Panc1 (cell line): ENCODE measurements around the gene GUCY2C. TPM values are rescaled to one million over a fixed set of nuclear protein-coding genes. Genes with fewer than 3 reads are reported as not detected.
"Not testable (repeated sequence)": the region's sequence is repeated elsewhere in the genome, so short reads cannot be mapped to it uniquely, and the experiment has no call there.

Experiments
- ATAC-seq: fragments of 200-7000 bp; cut with Tn5 transposase; 2 replicates; pipeline ENCODE4 v1.9.1; 2020; ENCODE audit warnings: mild to moderate bottlenecking, moderate library complexity
- BruUV-seq: library from RNA; stranded (reverse); fragments of 400-500 nt; replicated peaks from 2 replicates; lab custom pipeline; 2021; lab: Mats Ljungman, UMichigan
- CTCF ChIA-PET: fragments of 300-600 bp; sonication (Branson Sonifier 250); formaldehyde crosslinking; loops from one replicate; lab custom pipeline; 2022; ENCODE audit warnings: antibody characterized with exemption; lab: Charles Lee
- POLR2A ChIA-PET: fragments of 300-600 bp; sonication (Branson Sonifier 250); formaldehyde crosslinking; loops from one replicate; lab custom pipeline; 2022; ENCODE audit warnings: antibody characterized with exemption; lab: Charles Lee
- DNase-seq: peaks from one replicate; pipeline ENCODE4 v3.0.0-alpha.2; 2010; ENCODE audit warnings: low read depth, low spot score
- H3K27ac ChIP-seq: 2 replicates; pipeline ENCODE4 v1.5.1; 2011; ENCODE audit warnings: mild to moderate bottlenecking, low read length, inconsistent platforms
- H3K27me3 ChIP-seq: fragments of 200-500 bp; sonication (Bioruptor generic); 2 replicates; pipeline ENCODE4 v1.6.0; 2014; ENCODE audit warnings: low read length, inconsistent platforms; ENCODE audit not compliant: control insufficient read depth, insufficient read depth
- H3K36me3 ChIP-seq: fragments of 200-500 bp; sonication (Bioruptor generic); 2 replicates; pipeline ENCODE4 v1.5.1; 2014; ENCODE audit warnings: inconsistent platforms, mild to moderate bottlenecking, low read length, moderate library complexity; ENCODE audit not compliant: control insufficient read depth, insufficient read depth
- H3K4me1 ChIP-seq: 2 replicates; pipeline ENCODE4 v1.5.1; 2011; ENCODE audit warnings: inconsistent platforms, mild to moderate bottlenecking, low read length, moderate library complexity; ENCODE audit not compliant: control insufficient read depth, insufficient read depth
- H3K4me3 ChIP-seq, 2 experiments: 2 replicates each; pipeline ENCODE4 v1.5.1; 2011 to 2012; ENCODE audit warnings: low read depth in 2 of 2, low read length in 2 of 2, mild to moderate bottlenecking in 2 of 2, inconsistent platforms in 1 of 2, moderate library complexity in 1 of 2
- H3K9me3 ChIP-seq: fragments of 200-500 bp; sonication (Bioruptor generic); 2 replicates; pipeline ENCODE4 v1.5.1; 2014; ENCODE audit warnings: low read depth, mild to moderate bottlenecking, inconsistent platforms, low read length, moderate library complexity; ENCODE audit not compliant: control insufficient read depth, insufficient read depth
- POLR2AphosphoS5 ChIP-seq: IDR thresholded peaks from 2 replicates; pipeline ENCODE4 v1.6.1; 2012; ENCODE audit warnings: mild to moderate bottlenecking, low read depth, low read length, moderate library complexity
- SIN3A ChIP-seq: IDR thresholded peaks from 2 replicates; pipeline ENCODE4 v1.6.1; 2012; ENCODE audit warnings: low read depth, mild to moderate bottlenecking, low read length, moderate library complexity, borderline replicate concordance; ENCODE audit not compliant: insufficient read depth
- TCF7L2 ChIP-seq: IDR thresholded peaks from 2 replicates; pipeline ENCODE4 v1.6.1; 2011; ENCODE audit warnings: mild to moderate bottlenecking, low read depth, low read length, inconsistent platforms
- in situ Hi-C: cut with HindIII; loops from 2 replicates; pipeline ENCODE4 v1.10.0; 2016; ENCODE audit warnings: low sequenced_read_pairs, low pct_unique_long_range_greater_than_20kb
- intact Hi-C: fragments of 100-400 bp; cut with micrococcal nuclease; formaldehyde crosslinking; loops from one replicate; pipeline ENCODE4 v1.10.0; 2022; ENCODE audit not compliant: unreplicated experiment
- total RNA-seq: library from RNA; stranded (reverse); gene quantifications from one replicate; pipeline ENCODE4 v1.2.1, GENCODE V29; 2021; ENCODE audit not compliant: unreplicated experiment
- TF ChIP-seq, protein P1 (sequence below), 2 experiments: IDR thresholded peaks; 2 replicates each; pipeline ENCODE4 v1.6.1; 2011 to 2012; ENCODE audit warnings: low read depth in 2 of 2, control low read depth in 1 of 2, low read length in 1 of 2, mild to moderate bottlenecking in 1 of 2, moderate library complexity in 1 of 2; ENCODE audit not compliant: insufficient read depth in 1 of 2
- TF ChIP-seq, protein P2 (sequence below): fragments of 450-650 bp; IDR thresholded peaks from 2 replicates; pipeline ENCODE4 v1.5.1; 2017; ENCODE audit warnings: mild to moderate bottlenecking

GUCY2C gene
- total RNA-seq, 1 experiment from 2014 or later, result 0.13 TPM

GRCh38 chr12:14741942-14742341 is 45.5 kb upstream of the GUCY2C start:
- H3K36me3 ChIP-seq, result no peaks in the 10 kb centered on the region
- POLR2A ChIA-PET, result no interaction called here
- ATAC-seq (no peak), DNase-seq (no peak)
- no peak for TF ChIP-seq TCF7L2
- TF ChIP-seq, protein P1, sequence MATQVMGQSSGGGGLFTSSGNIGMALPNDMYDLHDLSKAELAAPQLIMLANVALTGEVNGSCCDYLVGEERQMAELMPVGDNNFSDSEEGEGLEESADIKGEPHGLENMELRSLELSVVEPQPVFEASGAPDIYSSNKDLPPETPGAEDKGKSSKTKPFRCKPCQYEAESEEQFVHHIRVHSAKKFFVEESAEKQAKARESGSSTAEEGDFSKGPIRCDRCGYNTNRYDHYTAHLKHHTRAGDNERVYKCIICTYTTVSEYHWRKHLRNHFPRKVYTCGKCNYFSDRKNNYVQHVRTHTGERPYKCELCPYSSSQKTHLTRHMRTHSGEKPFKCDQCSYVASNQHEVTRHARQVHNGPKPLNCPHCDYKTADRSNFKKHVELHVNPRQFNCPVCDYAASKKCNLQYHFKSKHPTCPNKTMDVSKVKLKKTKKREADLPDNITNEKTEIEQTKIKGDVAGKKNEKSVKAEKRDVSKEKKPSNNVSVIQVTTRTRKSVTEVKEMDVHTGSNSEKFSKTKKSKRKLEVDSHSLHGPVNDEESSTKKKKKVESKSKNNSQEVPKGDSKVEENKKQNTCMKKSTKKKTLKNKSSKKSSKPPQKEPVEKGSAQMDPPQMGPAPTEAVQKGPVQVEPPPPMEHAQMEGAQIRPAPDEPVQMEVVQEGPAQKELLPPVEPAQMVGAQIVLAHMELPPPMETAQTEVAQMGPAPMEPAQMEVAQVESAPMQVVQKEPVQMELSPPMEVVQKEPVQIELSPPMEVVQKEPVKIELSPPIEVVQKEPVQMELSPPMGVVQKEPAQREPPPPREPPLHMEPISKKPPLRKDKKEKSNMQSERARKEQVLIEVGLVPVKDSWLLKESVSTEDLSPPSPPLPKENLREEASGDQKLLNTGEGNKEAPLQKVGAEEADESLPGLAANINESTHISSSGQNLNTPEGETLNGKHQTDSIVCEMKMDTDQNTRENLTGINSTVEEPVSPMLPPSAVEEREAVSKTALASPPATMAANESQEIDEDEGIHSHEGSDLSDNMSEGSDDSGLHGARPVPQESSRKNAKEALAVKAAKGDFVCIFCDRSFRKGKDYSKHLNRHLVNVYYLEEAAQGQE (IDR thresholded peaks at IDR 0.05; ENCODE audit: insufficient read depth in 1 of 2, low read depth in 2 of 2, low read length in 1 of 2), result no peak
- TF ChIP-seq, protein P2, sequence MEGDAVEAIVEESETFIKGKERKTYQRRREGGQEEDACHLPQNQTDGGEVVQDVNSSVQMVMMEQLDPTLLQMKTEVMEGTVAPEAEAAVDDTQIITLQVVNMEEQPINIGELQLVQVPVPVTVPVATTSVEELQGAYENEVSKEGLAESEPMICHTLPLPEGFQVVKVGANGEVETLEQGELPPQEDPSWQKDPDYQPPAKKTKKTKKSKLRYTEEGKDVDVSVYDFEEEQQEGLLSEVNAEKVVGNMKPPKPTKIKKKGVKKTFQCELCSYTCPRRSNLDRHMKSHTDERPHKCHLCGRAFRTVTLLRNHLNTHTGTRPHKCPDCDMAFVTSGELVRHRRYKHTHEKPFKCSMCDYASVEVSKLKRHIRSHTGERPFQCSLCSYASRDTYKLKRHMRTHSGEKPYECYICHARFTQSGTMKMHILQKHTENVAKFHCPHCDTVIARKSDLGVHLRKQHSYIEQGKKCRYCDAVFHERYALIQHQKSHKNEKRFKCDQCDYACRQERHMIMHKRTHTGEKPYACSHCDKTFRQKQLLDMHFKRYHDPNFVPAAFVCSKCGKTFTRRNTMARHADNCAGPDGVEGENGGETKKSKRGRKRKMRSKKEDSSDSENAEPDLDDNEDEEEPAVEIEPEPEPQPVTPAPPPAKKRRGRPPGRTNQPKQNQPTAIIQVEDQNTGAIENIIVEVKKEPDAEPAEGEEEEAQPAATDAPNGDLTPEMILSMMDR, result no peak
- no peak for TF ChIP-seq POLR2AphosphoS5
- no peak for TF ChIP-seq SIN3A
- H3K9me3 ChIP-seq, result no peaks in the 10 kb centered on the region; the same call in 1 of the 2 replicates
- intact Hi-C loops, result no loop called here
- H3K27ac ChIP-seq, result no peak overlapping the region
- CTCF ChIA-PET, result no interaction called here
- H3K27me3 ChIP-seq, result no peaks in the 10 kb centered on the region
- no peak overlapping the region for H3K4me3 ChIP-seq
- no TSS peak for BruUV-seq
- no peaks in the 10 kb centered on the region for H3K4me1 ChIP-seq
- in situ Hi-C loops, result no loop called here

- ATAC-seq, result no peak
These were observed 44.8 kb upstream of the GUCY2C start for GRCh38 chr12:14741153-14741552.

GRCh38 chr12:14736441-14736840 is 40.0 kb upstream of the GUCY2C start:
- H3K9me3 ChIP-seq, H3K36me3 ChIP-seq, H3K27ac ChIP-seq, DNase-seq, ATAC-seq, H3K27me3 ChIP-seq, H3K4me1 ChIP-seq, POLR2A ChIA-PET, CTCF ChIA-PET, BruUV-seq, H3K4me3 ChIP-seq, in situ Hi-C loops, intact Hi-C loops: not testable (repeated sequence)

More at GRCh38 chr12:14741153-14741552, 44.8 kb upstream of the GUCY2C start:
- ChIA-PET CTCF (no interaction called here), POLR2A (no interaction called here)
- Histone ChIP-seq H3K27me3 (no peaks in the 10 kb centered on the region), H3K4me3 (no peak overlapping the region), H3K9me3 (no peaks in the 10 kb centered on the region; the same call in 1 of the 2 replicates), H3K36me3 (no peaks in the 10 kb centered on the region), H3K4me1 (no peaks in the 10 kb centered on the region), H3K27ac (no peak overlapping the region)
- BruUV-seq, result no TSS peak
- no peak for DNase-seq
- in situ Hi-C loops, result no loop called here
- intact Hi-C loops, result no loop called here
- no peak for TF ChIP-seq TCF7L2
- TF ChIP-seq, protein P1 (IDR thresholded peaks at IDR 0.05; ENCODE audit: insufficient read depth in 1 of 2, low read depth in 2 of 2, low read length in 1 of 2), result no peak
- no peak for TF ChIP-seq POLR2AphosphoS5
